Heart right ventricle (tissue), 16 donors: ENCODE measurements around the gene ZNF684. TPM values are rescaled to one million over a fixed set of nuclear protein-coding genes. Genes with fewer than 3 reads are reported as not detected.
"Not testable (repeated sequence)": the region's sequence is repeated elsewhere in the genome, so short reads cannot be mapped to it uniquely, and the experiment has no call there.

Experiments used
- ATAC-seq, 8 donors: fragments of 200-7000 bp; cut with Tn5 transposase; one replicate each; pipeline ENCODE4 v1.9.1; 2020; ENCODE audit warnings: mild to moderate bottlenecking in 8 of 8, moderate library complexity in 8 of 8, moderate number of reproducible peaks in 1 of 8
- DNase-seq, 2 donors: peaks; one replicate each; pipeline ENCODE4 v3.0.0-alpha.2; 2020
- H3K27ac ChIP-seq, 10 donors: fragments of 200-600 bp; sonication (generic) in 2 of 10; one replicate each; pipeline versions ENCODE4 v1.5.0 to v1.8.0; 2020 to 2022; ENCODE audit warnings: mild to moderate bottlenecking in 3 of 10
- H3K27me3 ChIP-seq, 7 donors: fragments of 200-600 bp; one replicate each; pipeline ENCODE4 v1.8.0; 2021 to 2022; ENCODE audit warnings: mild to moderate bottlenecking in 2 of 7
- H3K36me3 ChIP-seq, 9 donors: fragments of 200-600 bp; sonication (generic) in 1 of 9; one replicate each; pipeline versions ENCODE4 v1.5.0 to v1.8.0; 2020 to 2022; ENCODE audit warnings: mild to moderate bottlenecking in 2 of 9
- H3K4me1 ChIP-seq, 9 donors: fragments of 200-600 bp; sonication (generic) in 1 of 9; one replicate each; pipeline versions ENCODE4 v1.5.0 to v1.8.0; 2020 to 2022; ENCODE audit warnings: mild to moderate bottlenecking in 4 of 9
- H3K4me3 ChIP-seq, 10 donors: fragments of 200-600 bp; sonication (generic) in 2 of 10; one replicate each; pipeline versions ENCODE4 v1.5.0 to v1.8.0; 2020 to 2022; ENCODE audit warnings: mild to moderate bottlenecking in 7 of 10, moderate library complexity in 2 of 10
- H3K9me3 ChIP-seq, 11 donors: fragments of 200-600 bp in 10 of 11; sonication (generic) in 2 of 11; one replicate each; pipeline versions ENCODE4 v1.5.0 to v1.8.0; 2013 to 2022; ENCODE audit warnings: mild to moderate bottlenecking in 2 of 11, control low read depth in 1 of 11, moderate library complexity in 1 of 11
- WGBS, 2 donors: extraction: QIAGEN DNeasy Blood & Tissue Kit; methylation state at CpG; one replicate each; pipeline ENCODE4 v1.1.7; 2013; ENCODE audit warnings: inconsistent platforms in 1 of 2; 5-methylcytosine and 5-hydroxymethylcytosine counted together
- intact Hi-C, 10 donors: fragments of 100-400 bp; cut with DNase I; formaldehyde crosslinking; loops; one replicate each; pipeline versions ENCODE4 v1.11.1 to v1.14.2; 2022
- polyA plus RNA-seq, 2 donors: library from polyadenylated mRNA; stranded (reverse); fragments of 200-250 nt; gene quantifications; one replicate each; pipeline ENCODE4 v1.2.3, GENCODE V29; 2013
- total RNA-seq, 10 donors: library from RNA; stranded (reverse); fragmentation: NEBNext Ultra II Directional in 3 of 10; extraction: Animal tissue kit (Norgen Biotek cat#: 25700) in 3 of 10; gene quantifications; one replicate each; pipeline versions ENCODE4 v1.2.1 to v1.2.4, GENCODE V29; 2021 to 2023
- TF ChIP-seq, protein P1 (sequence below), 9 donors: fragments of 200-600 bp; sonication (generic) in 2 of 9; IDR thresholded peaks; one replicate each; pipeline versions ENCODE4 v1.5.0 to v1.8.0; 2021 to 2022; ENCODE audit warnings: antibody characterized with exemption in 9 of 9, mild to moderate bottlenecking in 5 of 9, moderate library complexity in 1 of 9
- donor health status: Arrhythmogenic right ventricular cardiomyopathy.
- donor health status: ischemic (EF 13 %, LVEDD 7.1; RV severe dilation, severe dysfunction).
- donor health status: healthy with polysubstance abuse.
- donor health status: DM: no; HTN: yes; CAD: no.
- donor health status: DM: no; HTN: no; CAD: no.
- donor health status: ischemic (EF 25% LVEDD 6.9; RV normal size, moderate dysfunction).
- donor health status: ischemic (EF 25% LVEDD 5.7; RV mildly dilated, moderate dysfunction).
- donor health status: healthy.
- donor health status: DM: yes; HTN: yes; CAD: no.
- donor health status: Ischemic cardiomyopathy.
- donor health status: ischemic (EF 35%, LVEDD 5.7; RV mildly dilated, moderate dysfunction).
- donor health status: nonischemic (EF 11% LVEDD 7.7; RV severe dilation, severe dysfunction).
- donor health status: DM: yes; HTN: yes; CAD: no.
- donor health status: PGD.
- donor health status: ischemic (EF 29% LVEDD 5.4; RV normal size, mild dysfunction).
- donor health status: nonischemic (EF 23%, LVEDD 6.1; RV moderate dilation, normal function).

ZNF684 gene
- total and polyA plus RNA-seq, 12 donors, result 5.1 to 11.6 (median 8.6) TPM

DNA sequence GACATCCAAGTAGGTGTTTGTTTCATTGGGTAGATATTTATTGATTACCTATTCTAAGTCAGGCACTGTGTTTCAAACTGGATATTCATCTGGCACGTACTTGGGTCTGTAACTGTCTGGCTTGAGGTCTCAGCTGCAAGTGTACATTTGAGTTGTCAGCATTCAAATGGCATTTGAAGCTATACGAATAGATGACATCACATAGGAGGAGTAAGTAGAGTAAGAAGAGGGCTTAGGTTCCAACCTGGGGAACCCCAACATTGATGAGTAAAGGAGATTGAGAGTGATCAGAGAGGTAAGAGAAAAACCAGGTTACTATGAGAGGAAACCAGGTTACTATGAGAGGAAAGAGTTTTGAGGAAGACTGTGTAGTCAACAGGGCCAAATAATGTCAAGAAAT, 30.7 kb downstream of the ZNF684 start:
- DNase-seq (no peak), ATAC-seq (no peak)
- 86 to 87% methylated on average over 2 of the region's 2 CpGs for WGBS, 2 donors
- Histone ChIP-seq H3K4me1 (no peaks in the 10 kb centered on the region), H3K9me3 (no peaks in the 10 kb centered on the region), H3K27ac (no peak overlapping the region), H3K4me3 (no peak overlapping the region), H3K27me3 (no peaks in the 10 kb centered on the region), H3K36me3 (no peaks in the 10 kb centered on the region)
- intact Hi-C loops, result no loop called here
- TF ChIP-seq, protein P1, sequence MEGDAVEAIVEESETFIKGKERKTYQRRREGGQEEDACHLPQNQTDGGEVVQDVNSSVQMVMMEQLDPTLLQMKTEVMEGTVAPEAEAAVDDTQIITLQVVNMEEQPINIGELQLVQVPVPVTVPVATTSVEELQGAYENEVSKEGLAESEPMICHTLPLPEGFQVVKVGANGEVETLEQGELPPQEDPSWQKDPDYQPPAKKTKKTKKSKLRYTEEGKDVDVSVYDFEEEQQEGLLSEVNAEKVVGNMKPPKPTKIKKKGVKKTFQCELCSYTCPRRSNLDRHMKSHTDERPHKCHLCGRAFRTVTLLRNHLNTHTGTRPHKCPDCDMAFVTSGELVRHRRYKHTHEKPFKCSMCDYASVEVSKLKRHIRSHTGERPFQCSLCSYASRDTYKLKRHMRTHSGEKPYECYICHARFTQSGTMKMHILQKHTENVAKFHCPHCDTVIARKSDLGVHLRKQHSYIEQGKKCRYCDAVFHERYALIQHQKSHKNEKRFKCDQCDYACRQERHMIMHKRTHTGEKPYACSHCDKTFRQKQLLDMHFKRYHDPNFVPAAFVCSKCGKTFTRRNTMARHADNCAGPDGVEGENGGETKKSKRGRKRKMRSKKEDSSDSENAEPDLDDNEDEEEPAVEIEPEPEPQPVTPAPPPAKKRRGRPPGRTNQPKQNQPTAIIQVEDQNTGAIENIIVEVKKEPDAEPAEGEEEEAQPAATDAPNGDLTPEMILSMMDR (IDR thresholded peaks at IDR 0.05), result no peak

DNA sequence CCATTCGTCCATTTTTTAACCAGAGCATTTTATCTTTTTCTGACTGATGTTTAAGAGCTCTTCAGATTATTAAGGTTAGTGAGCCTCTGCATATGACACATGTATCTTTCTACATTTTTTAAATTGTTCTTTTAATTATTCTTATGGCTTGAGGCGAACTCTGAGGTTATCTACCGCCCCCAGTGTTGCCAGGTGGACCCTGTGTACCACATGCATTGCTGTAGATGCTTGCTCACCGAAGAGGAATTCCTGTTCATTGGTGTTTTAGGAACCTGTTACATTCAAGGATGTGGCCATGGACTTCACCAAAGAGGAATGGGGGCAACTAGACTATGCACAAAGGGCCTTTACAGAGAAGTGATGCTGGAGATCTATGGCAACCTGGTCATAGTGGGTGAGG, 31.8 kb downstream of the ZNF684 start:
- Histone ChIP-seq H3K9me3 (no peaks in the 10 kb centered on the region), H3K27me3 (no peaks in the 10 kb centered on the region), H3K4me3 (no peak overlapping the region), H3K4me1 (no peaks in the 10 kb centered on the region), H3K27ac (no peak overlapping the region), H3K36me3 (no peaks in the 10 kb centered on the region)
- TF ChIP-seq, protein P1 (IDR thresholded peaks at IDR 0.05), result no peak
- intact Hi-C loops, result no loop called here
- no peak for DNase-seq
- ATAC-seq, result no peak
- 83 to 84% methylated on average over 4 of the region's 4 CpGs for WGBS, 2 donors

DNA sequence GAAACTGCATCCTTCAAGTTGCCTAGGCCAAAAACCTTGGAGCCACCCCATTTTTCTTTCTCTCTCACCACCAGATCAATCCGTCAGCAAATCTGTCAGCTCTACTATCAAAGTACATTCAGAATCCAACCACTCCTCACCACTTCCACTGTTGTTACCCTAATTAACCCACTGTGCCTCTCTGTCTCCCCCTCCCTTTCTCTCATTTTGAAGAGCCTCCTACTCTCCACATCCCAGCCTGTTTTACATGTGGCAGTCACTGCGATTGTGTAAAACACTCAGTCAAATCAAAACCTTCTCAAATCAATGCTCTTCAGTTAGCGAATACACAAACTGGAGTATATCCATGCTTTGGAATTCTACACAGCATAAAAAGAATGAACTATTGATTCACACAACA, 33.1 kb downstream of the ZNF684 start:
- no peaks in the 10 kb centered on the region for H3K36me3 ChIP-seq
- ATAC-seq (no peak), DNase-seq (no peak)
- no peaks in the 10 kb centered on the region for H3K9me3 ChIP-seq
- H3K4me3 ChIP-seq, result no peak overlapping the region
- H3K27ac ChIP-seq, result no peak overlapping the region
- WGBS, 2 donors, result 63 to 68% methylated on average over 3 of the region's 3 CpGs
- H3K27me3 ChIP-seq, result no peaks in the 10 kb centered on the region
- intact Hi-C loops, result no loop called here
- TF ChIP-seq, protein P1 (IDR thresholded peaks at IDR 0.05), result no peak
- H3K4me1 ChIP-seq, result no peaks in the 10 kb centered on the region

DNA sequence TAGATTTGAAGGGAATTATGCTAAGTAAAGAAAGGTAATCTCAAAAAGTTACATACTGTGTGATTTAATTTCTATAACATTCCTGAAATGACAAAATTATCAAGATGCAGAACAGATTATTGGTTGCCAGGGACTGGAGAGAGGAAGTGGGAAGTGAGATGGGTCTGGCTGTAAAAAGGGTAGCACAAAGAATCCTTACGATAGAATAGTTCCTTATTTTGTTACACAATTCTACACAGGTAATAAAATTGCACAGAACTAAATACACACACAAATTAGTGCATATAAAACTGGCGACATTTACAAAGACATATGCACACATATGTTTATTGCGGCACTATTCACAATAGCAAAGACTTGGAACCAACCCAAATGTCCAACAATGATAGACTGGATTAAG, 33.5 kb downstream of the ZNF684 start:
- ATAC-seq (no peak), DNase-seq (no peak)
- Histone ChIP-seq H3K4me3 (no peak overlapping the region), H3K27ac (no peak overlapping the region), H3K9me3 (no peaks in the 10 kb centered on the region), H3K36me3 (no peaks in the 10 kb centered on the region), H3K4me1 (no peaks in the 10 kb centered on the region), H3K27me3 (no peaks in the 10 kb centered on the region)
- WGBS, 2 donors, result 92 to 93% methylated on average over 3 of the region's 3 CpGs
- intact Hi-C loops, result no loop called here
- TF ChIP-seq, protein P1 (IDR thresholded peaks at IDR 0.05), result no peak

DNA sequence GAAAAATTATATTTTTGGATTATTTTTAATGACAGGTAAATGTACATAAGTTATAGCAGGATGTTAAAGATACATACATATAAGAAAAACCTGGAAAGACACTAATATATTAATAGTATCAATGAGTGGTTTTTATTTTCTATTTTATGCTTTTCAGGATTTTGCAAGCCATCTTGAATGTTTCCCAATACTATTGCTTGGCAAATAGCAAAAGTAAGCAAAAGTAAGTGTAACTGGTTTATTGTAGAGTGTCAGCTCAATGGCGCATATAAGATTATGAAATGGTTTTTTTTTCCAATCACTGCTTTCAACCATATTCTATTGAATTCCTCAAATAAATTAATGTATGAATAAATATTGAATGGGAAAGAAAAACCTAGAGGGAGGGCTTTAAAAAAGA, 36.4 kb downstream of the ZNF684 start:
- no peak for DNase-seq
- no peak for ATAC-seq
- Histone ChIP-seq H3K36me3 (no peaks in the 10 kb centered on the region), H3K9me3 (no peaks in the 10 kb centered on the region), H3K4me3 (no peak overlapping the region), H3K4me1 (no peaks in the 10 kb centered on the region), H3K27me3 (no peaks in the 10 kb centered on the region), H3K27ac (no peak overlapping the region)
- intact Hi-C loops, result no loop called here
- 87 to 93% methylated on average over 1 of the region's 1 CpG for WGBS, 2 donors
- TF ChIP-seq, protein P1 (IDR thresholded peaks at IDR 0.05), result no peak

DNA sequence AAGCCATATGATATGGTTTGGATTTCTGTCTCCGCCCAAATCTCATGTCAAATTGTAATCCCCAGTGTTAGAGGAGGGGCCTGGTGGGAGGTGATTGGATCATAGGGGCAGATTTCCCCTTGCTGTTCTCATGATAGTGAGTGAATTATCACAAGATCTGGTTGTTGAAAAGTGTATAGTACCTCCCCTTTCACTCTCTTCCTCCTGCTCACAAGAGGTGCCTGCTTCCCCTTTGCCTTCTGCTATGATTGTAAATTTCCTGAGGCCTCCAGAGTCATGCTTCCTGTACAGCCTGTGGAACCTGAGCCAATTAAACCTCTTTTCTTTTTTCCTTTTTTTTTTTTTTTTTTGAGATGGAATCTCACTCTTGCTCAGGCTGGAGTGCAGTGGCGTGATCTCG, 43.4 kb downstream of the ZNF684 start:
- H3K4me1 ChIP-seq, H3K27ac ChIP-seq, H3K36me3 ChIP-seq, H3K9me3 ChIP-seq, H3K27me3 ChIP-seq, H3K4me3 ChIP-seq, ATAC-seq, intact Hi-C loops, DNase-seq: not testable (repeated sequence)
- WGBS, 2 donors, result 68 to 82% methylated on average over 3 of the region's 3 CpGs
